ENCODE data around the gene KRTAP10-8. TPM values are rescaled to one million over a fixed set of nuclear protein-coding genes. Genes with fewer than 3 reads are reported as not detected.
"Not testable (repeated sequence)": the region's sequence is repeated elsewhere in the genome, so short reads cannot be mapped to it uniquely, and the experiment has no call there.

Gene KRTAP10-8
- polyA plus RNA-seq, 1 donor from 2014 or later: not detected

GRCh38 chr21:44579833-44580144 lies 32.1 kb upstream of the KRTAP10-8 start:
- no peak overlapping the region for H3K27ac ChIP-seq (ENCODE audit: low read length)
- H3K9me2 ChIP-seq (ENCODE audit: insufficient read depth, low read length): no peaks in the 10 kb centered on the region
- H3K79me2 ChIP-seq (replicated peaks; ENCODE audit: insufficient read depth, low read length): no peaks in the 10 kb centered on the region
- TF ChIP-seq REST (IDR thresholded peaks at IDR 0.05; ENCODE audit: borderline replicate concordance) (no peak), POLR2AphosphoS5 (IDR thresholded peaks at IDR 0.05) (no peak), MXI1 (conservative IDR thresholded peaks at IDR 0.05; ENCODE audit: poor library complexity, severe bottlenecking) (no peak)
- no peak overlapping the region for H3K4me2 ChIP-seq (ENCODE audit: low read length)
- no peaks in the 10 kb centered on the region for H3K36me3 ChIP-seq (ENCODE audit: insufficient read depth, low read length)
- H3K4me3 ChIP-seq (ENCODE audit: low read length): no peak overlapping the region
- no peak overlapping the region for H2AFZ ChIP-seq (ENCODE audit: low read depth, low read length)
- no peaks in the 10 kb centered on the region for H3F3A ChIP-seq (ENCODE audit: insufficient read depth, low read length, poor library complexity, severe bottlenecking)
- H4K20me1 ChIP-seq (ENCODE audit: insufficient read depth): no peaks in the 10 kb centered on the region
- no peak overlapping the region for H3K9ac ChIP-seq (ENCODE audit: low read length)
- no peaks in the 10 kb centered on the region for H3K27me3 ChIP-seq (ENCODE audit: insufficient read depth, low read depth, low read length)
- H3K9me3 ChIP-seq (ENCODE audit: low read length): no peaks in the 10 kb centered on the region

GRCh38 chr21:44580231-44580821 lies 31.6 kb upstream of the KRTAP10-8 start, which contains the start of gene KRTAP10-5:
Gene KRTAP10-5 (minus strand): TSS chr21:44580604. CDS start chr21:44580578, 26 bp downstream.
- H3K9me2 ChIP-seq (ENCODE audit: insufficient read depth, low read length); H4K20me1 ChIP-seq (ENCODE audit: insufficient read depth); H3K4me3 ChIP-seq (ENCODE audit: low read length); H3K79me2 ChIP-seq (replicated peaks; ENCODE audit: insufficient read depth, low read length); H3K4me2 ChIP-seq (ENCODE audit: low read length); H3K27ac ChIP-seq (ENCODE audit: low read length); H3K36me3 ChIP-seq (ENCODE audit: insufficient read depth, low read length); H3K27me3 ChIP-seq (ENCODE audit: insufficient read depth, low read depth, low read length); H3K9me3 ChIP-seq (ENCODE audit: low read length); H3F3A ChIP-seq (ENCODE audit: insufficient read depth, low read length, poor library complexity, severe bottlenecking); H2AFZ ChIP-seq (ENCODE audit: low read depth, low read length); H3K9ac ChIP-seq (ENCODE audit: low read length): not testable (repeated sequence)

- TF ChIP-seq POLR2AphosphoS5 (IDR thresholded peaks at IDR 0.05) (no peak), RAD21 (conservative IDR thresholded peaks at IDR 0.05) (no peak), MXI1 (conservative IDR thresholded peaks at IDR 0.05; ENCODE audit: poor library complexity, severe bottlenecking) (no peak), REST (IDR thresholded peaks at IDR 0.05; ENCODE audit: borderline replicate concordance) (no peak), CTCF (IDR thresholded peaks at IDR 0.05; ENCODE audit: poor library complexity, severe bottlenecking) (no peak), EZH2 (IDR thresholded peaks at IDR 0.05; ENCODE audit: borderline replicate concordance, insufficient read depth, low read length, poor library complexity, severe bottlenecking) (no peak), TAF1 (IDR thresholded peaks at IDR 0.05; ENCODE audit: low read depth) (no peak), SMC3 (conservative IDR thresholded peaks at IDR 0.05; ENCODE audit: poor library complexity) (no peak), EP300 (conservative IDR thresholded peaks at IDR 0.05; ENCODE audit: poor library complexity, severe bottlenecking) (no peak)
- no peak overlapping the region for H2AFZ ChIP-seq (ENCODE audit: low read depth, low read length)
- H3K9me2 ChIP-seq (ENCODE audit: insufficient read depth, low read length): no peaks in the 10 kb centered on the region
- no peaks in the 10 kb centered on the region for H4K20me1 ChIP-seq (ENCODE audit: insufficient read depth)
- H3K36me3 ChIP-seq (ENCODE audit: insufficient read depth, low read length): no peaks in the 10 kb centered on the region
- no peaks in the 10 kb centered on the region for H3K9me3 ChIP-seq (ENCODE audit: low read length)
- H3K9ac ChIP-seq (ENCODE audit: low read length): no peak overlapping the region
- H3K4me3 ChIP-seq (ENCODE audit: low read length): no peak overlapping the region
- H3F3A ChIP-seq (ENCODE audit: insufficient read depth, low read length, poor library complexity, severe bottlenecking): no peaks in the 10 kb centered on the region
- no peak overlapping the region for H3K27ac ChIP-seq (ENCODE audit: low read length)
- no peaks in the 10 kb centered on the region for H3K79me2 ChIP-seq (replicated peaks; ENCODE audit: insufficient read depth, low read length)
- H3K27me3 ChIP-seq (ENCODE audit: insufficient read depth, low read depth, low read length): no peaks in the 10 kb centered on the region
- H3K4me2 ChIP-seq (ENCODE audit: low read length): no peak overlapping the region
Measured at GRCh38 chr21:44581158-44581557, 30.7 kb upstream of the KRTAP10-8 start.
